ENCODE results near the gene TTLL5. TPM values are rescaled to one million over a fixed set of nuclear protein-coding genes. Genes with fewer than 3 reads are reported as not detected.

Gene TTLL5
- total RNA-seq, 1 experiment from 2014 or later, result 35.7 TPM

GRCh38 chr14:75825147-75825592 is 164.1 kb downstream of the TTLL5 start:
- no peaks in the 10 kb centered on the region for H3K4me1 ChIP-seq (ENCODE audit: insufficient read depth, low read length)
- H3K27ac Mint-ChIP-seq, result peak overlapping the region in 1 of 3 experiments; percentile 23; a peak in 1 of 7 replicates
- no peak overlapping the region for H2BK15ac ChIP-seq (ENCODE audit: low read depth, low read length)
- DNase-seq, result no peak
- TF ChIP-seq, protein P1, sequence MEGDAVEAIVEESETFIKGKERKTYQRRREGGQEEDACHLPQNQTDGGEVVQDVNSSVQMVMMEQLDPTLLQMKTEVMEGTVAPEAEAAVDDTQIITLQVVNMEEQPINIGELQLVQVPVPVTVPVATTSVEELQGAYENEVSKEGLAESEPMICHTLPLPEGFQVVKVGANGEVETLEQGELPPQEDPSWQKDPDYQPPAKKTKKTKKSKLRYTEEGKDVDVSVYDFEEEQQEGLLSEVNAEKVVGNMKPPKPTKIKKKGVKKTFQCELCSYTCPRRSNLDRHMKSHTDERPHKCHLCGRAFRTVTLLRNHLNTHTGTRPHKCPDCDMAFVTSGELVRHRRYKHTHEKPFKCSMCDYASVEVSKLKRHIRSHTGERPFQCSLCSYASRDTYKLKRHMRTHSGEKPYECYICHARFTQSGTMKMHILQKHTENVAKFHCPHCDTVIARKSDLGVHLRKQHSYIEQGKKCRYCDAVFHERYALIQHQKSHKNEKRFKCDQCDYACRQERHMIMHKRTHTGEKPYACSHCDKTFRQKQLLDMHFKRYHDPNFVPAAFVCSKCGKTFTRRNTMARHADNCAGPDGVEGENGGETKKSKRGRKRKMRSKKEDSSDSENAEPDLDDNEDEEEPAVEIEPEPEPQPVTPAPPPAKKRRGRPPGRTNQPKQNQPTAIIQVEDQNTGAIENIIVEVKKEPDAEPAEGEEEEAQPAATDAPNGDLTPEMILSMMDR (conservative IDR thresholded peaks at IDR 0.05), result no peak
- no peak overlapping the region for H3T11ph ChIP-seq (ENCODE audit: low read length)
- no peak overlapping the region for H3K4me3 Mint-ChIP-seq
- H2BK120ac ChIP-seq (ENCODE audit: low read depth, low read length, poor library complexity, severe bottlenecking), result no peak overlapping the region
- H3K79me1 ChIP-seq (ENCODE audit: insufficient read depth, low read depth, low read length, poor library complexity, severe bottlenecking), result no peaks in the 10 kb centered on the region
- no peak overlapping the region for H3K23ac ChIP-seq (ENCODE audit: insufficient read length, low read depth, low read length)
- H3K18ac ChIP-seq (ENCODE audit: insufficient read length, low read depth, low read length), result no peak overlapping the region
- no peak overlapping the region for H4K91ac ChIP-seq (ENCODE audit: insufficient read length, low read depth, low read length)
- no peaks in the 10 kb centered on the region for H3K9me3 Mint-ChIP-seq
- H3K27me3 Mint-ChIP-seq (ENCODE audit: low read depth), result no peaks in the 10 kb centered on the region
- H2BK20ac ChIP-seq (ENCODE audit: low read depth, low read length, poor library complexity, severe bottlenecking), result no peak overlapping the region
- H4K8ac ChIP-seq (replicated peaks; ENCODE audit: insufficient read length, low read depth, low read length), result no peak overlapping the region
- no peaks in the 10 kb centered on the region for H3K23me2 ChIP-seq (ENCODE audit: insufficient read length, low read depth, low read length, poor library complexity, severe bottlenecking)
- no peak overlapping the region for H3K14ac ChIP-seq (ENCODE audit: insufficient read depth, low read length)
- no peak overlapping the region for H2AFZ ChIP-seq (ENCODE audit: low read length)
- H3K9ac ChIP-seq (ENCODE audit: extremely low read depth, insufficient read length, low read length), result no peak overlapping the region
- H3K27me3 ChIP-seq (ENCODE audit: insufficient read depth, low read length), result no peaks in the 10 kb centered on the region
- no peak overlapping the region for H2AK5ac ChIP-seq (ENCODE audit: insufficient read length, low read length)
- no CpG with 5 or more reads among the region's 3 CpGs for WGBS (ENCODE audit: extremely low coverage, insufficient read length, low lambda C conversion rate)
- H3K56ac ChIP-seq (ENCODE audit: insufficient read length, low read depth, low read length), result no peak overlapping the region
- no peak overlapping the region for H3K4ac ChIP-seq (ENCODE audit: low read depth, low read length)
- H3K4me2 ChIP-seq (ENCODE audit: insufficient read depth, insufficient read length, low read length), result no peak overlapping the region
- H3K36me3 Mint-ChIP-seq (ENCODE audit: insufficient read depth in 1 of 3, low read depth in 3 of 3), result peaks cover 0 to 8% (median 4%) of the 10 kb centered on the region in 3 experiments; a peak in 5 of 7 replicates
- no peak overlapping the region for H4K5ac ChIP-seq (ENCODE audit: insufficient read length, low read depth, low read length)
- H2BK12ac ChIP-seq (ENCODE audit: insufficient read length, low read depth, low read length), result no peak overlapping the region
- H3K79me2 ChIP-seq (ENCODE audit: insufficient read depth, low read length), result no peaks in the 10 kb centered on the region
- H3K4me1 Mint-ChIP-seq, result no peaks in the 10 kb centered on the region
- H3K27ac ChIP-seq (ENCODE audit: insufficient read length, low read depth, low read length), result no peak overlapping the region
- H3K9me3 ChIP-seq (ENCODE audit: control insufficient read depth, low read depth, low read length), result no peaks in the 10 kb centered on the region
- no peak overlapping the region for H2BK5ac ChIP-seq (ENCODE audit: insufficient read length, low read length)
- no peaks in the 10 kb centered on the region for H4K20me1 ChIP-seq (ENCODE audit: control insufficient read depth, insufficient read depth, insufficient read length)
